ENCODE measurements around the gene NOP53. TPM values are rescaled to one million over a fixed set of nuclear protein-coding genes. Genes with fewer than 3 reads are reported as not detected.
A peak's percentile ranks its signal among the peaks of the same experiment; 100 is the strongest.
"Not testable (repeated sequence)": the region's sequence is repeated elsewhere in the genome, so short reads cannot be mapped to it uniquely, and the experiment has no call there.

Gene NOP53
- total and polyA plus RNA-seq, 7 donors, result 96.3 to 268 (median 166) TPM

DNA sequence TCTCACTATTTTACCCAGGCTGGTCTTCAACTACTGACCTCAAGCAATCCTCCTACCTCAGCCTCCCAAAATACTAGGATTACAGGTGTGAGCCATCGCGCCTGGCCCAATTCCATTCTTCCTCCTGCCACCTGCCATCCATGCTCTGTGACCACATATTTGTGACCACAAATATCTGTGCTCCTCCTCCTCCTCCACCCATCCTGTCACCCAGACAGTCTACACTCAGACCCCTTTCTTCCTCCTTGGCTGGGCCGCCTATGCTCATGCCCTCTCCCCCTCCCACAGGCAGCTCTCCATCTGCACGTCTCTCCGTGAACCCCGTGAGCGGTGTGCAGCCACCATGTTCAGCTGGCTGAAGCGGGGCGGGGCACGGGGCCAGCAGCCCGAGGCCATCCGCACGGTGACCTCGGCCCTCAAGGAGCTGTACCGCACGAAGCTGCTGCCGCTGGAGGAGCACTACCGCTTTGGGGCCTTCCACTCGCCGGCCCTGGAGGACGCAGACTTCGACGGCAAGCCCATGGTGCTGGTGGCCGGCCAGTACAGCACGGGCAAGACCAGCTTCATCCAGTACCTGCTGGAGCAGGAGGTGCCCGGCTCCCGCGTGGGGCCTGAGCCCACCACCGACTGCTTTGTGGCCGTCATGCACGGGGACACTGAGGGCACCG, 28.9 kb upstream of the NOP53 start:
- 28 to 37% (median 31%) methylated on average over 32 of the region's 32 CpGs for WGBS, 3 donors
- no peak for ATAC-seq
- Histone ChIP-seq H3K9me3 (no peaks in the 10 kb centered on the region), H3K4me3 (peak overlapping the region; percentile 66), H3K27ac (peak overlapping the region; percentile 16), H3K36me3 (ENCODE audit: insufficient read depth in 1 of 2, low read depth in 1 of 2) (peaks cover 0 to 11% of the 10 kb centered on the region in 2 donors), H3K4me1 (peaks cover 5% of the 10 kb centered on the region), H3K27me3 (ENCODE audit: insufficient read depth in 3 of 3, low read length in 2 of 3) (peaks cover 0 to 59% (median 15%) of the 10 kb centered on the region in 3 donors)
- intact Hi-C loops (cut with DNase I), result no loop called here
- TF ChIP-seq, protein P1, sequence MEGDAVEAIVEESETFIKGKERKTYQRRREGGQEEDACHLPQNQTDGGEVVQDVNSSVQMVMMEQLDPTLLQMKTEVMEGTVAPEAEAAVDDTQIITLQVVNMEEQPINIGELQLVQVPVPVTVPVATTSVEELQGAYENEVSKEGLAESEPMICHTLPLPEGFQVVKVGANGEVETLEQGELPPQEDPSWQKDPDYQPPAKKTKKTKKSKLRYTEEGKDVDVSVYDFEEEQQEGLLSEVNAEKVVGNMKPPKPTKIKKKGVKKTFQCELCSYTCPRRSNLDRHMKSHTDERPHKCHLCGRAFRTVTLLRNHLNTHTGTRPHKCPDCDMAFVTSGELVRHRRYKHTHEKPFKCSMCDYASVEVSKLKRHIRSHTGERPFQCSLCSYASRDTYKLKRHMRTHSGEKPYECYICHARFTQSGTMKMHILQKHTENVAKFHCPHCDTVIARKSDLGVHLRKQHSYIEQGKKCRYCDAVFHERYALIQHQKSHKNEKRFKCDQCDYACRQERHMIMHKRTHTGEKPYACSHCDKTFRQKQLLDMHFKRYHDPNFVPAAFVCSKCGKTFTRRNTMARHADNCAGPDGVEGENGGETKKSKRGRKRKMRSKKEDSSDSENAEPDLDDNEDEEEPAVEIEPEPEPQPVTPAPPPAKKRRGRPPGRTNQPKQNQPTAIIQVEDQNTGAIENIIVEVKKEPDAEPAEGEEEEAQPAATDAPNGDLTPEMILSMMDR (IDR thresholded peaks at IDR 0.05), result no peak
- no peak for DNase-seq

DNA sequence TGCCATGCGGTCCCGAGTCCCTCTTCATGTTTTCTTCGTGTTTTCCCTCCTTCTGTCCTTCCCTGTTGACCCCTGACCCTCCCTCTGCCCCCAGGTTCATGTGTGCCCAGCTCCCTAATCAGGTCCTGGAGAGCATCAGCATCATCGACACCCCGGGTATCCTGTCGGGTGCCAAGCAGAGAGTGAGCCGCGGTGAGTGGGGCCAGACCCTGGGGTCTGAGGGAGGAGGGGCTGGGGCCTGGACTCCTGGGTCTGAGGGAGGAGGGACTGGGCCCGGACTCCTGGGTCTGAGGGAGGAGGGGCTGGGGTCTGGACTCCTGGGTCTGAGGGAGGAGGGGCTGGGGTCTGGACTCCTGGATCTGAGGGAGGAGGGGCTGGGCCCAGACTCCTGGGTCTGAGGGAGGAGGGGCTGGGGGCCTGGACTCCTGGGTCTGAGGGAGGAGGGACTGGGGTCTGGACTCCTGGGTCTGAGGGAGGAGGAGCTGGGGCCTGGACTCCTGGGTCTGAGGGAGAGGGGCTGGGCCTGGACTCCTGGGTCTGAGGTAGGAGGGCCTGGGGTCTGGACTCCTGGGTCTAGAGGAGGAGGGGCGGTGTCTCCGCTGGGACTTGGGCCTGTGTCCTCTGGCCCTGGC, 26.8 kb upstream of the NOP53 start:
- ATAC-seq; intact Hi-C loops (cut with DNase I); H3K4me1 ChIP-seq; H3K9me3 ChIP-seq; DNase-seq: not testable (repeated sequence)
- peaks cover 0 to 44% (median 17%) of the 10 kb centered on the region in 3 donors for H3K27me3 ChIP-seq (ENCODE audit: insufficient read depth in 3 of 3, low read length in 2 of 3)
- peak overlapping the region; percentile 68 for H3K27ac ChIP-seq
- peaks cover 0 to 11% of the 10 kb centered on the region in 2 donors for H3K36me3 ChIP-seq (ENCODE audit: insufficient read depth in 1 of 2, low read depth in 1 of 2)
- 20 to 41% (median 25%) methylated on average over 11 of the region's 11 CpGs for WGBS, 3 donors
- H3K4me3 ChIP-seq, result peak overlapping the region; percentile 41

DNA sequence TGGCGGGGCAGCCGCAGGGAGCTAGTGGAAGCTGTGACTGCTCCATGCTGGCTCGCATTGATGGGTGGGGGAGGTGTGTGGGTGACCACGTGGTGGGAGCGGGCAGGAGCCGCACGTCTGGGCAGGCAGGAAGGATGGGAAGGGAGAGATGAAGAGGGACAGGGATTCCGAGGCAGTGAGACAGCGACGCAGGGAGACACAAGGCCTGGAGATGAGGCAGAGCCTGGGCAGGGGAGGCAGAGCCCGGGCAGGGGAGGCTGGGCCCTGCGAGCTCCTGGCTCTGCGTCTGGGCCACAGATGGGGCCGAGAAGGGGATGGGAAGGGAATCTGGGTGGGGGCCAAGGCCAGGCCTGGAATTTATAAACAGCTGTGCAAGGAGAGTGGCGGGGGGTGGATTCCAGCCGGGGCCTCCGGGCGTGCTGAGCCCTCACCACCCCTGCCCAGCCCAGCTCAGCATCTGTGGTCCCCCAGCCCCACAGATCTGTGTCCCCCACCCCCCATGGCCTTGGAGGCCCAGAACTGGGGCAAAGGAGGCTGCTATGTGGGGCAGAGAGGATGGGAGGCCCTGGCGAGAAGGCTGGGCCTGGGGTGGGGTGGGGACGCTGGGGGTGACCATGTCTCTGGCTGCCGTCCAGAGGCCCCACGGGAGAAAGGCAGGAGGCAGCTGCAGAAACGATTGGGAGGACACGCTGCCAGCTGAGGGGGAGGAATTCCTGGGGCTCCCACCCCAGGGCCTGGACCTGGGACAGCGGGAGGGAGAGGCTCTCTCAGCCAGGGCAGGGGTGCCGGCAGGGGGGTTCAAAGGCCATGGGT, 26.1 kb upstream of the NOP53 start:
- ATAC-seq, result peak; percentile 64 to 81 (median 75)
- intact Hi-C loops (cut with DNase I), result no loop called here
- peaks cover 0 to 11% of the 10 kb centered on the region in 2 donors for H3K36me3 ChIP-seq (ENCODE audit: insufficient read depth in 1 of 2, low read depth in 1 of 2)

DNA sequence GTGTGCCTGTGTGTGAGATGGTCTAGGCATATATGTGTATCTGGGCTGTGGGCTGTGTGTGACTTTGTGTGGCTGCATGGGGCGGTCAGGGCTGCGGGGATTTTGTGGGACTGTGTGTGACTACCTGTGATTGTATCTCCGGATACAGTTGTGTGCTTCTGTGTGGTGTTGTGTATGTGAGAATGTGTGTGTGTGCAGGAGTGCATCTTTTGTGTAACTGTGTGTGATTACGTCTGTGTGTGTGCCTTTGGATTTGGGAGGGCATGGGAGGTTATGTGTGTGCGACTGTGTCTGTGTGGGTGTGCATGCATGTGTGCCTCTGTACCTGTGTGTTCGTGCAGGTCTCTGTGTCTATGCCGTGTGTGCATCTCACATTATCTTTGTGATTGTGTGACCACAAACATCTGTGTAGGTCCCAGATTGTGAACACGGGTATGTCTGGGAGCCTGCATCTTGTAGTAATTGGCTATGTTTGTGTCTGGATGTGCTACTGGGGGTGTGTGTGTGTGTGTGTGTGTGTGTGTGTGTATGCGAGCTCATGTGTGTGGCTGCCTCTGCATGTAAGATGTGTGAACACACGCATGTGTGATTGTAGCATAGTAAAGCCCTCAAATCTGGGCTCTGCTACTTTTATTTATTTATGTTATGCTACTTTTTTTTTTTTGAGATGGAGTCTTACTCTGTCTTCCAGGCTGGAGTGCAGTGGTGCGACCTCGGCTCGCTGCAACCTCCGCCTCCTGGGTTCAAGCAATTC, 24.5 kb upstream of the NOP53 start:
- DNase-seq, result no peak
- H3K36me3 ChIP-seq (ENCODE audit: insufficient read depth in 1 of 2, low read depth in 1 of 2), result peaks cover 0 to 11% of the 10 kb centered on the region in 2 donors
- H3K9me3 ChIP-seq, result no peaks in the 10 kb centered on the region
- no peak overlapping the region for H3K27ac ChIP-seq
- no peak for ATAC-seq
- TF ChIP-seq, protein P1 (IDR thresholded peaks at IDR 0.05), result no peak
- peak overlapping the region; percentile 41 for H3K4me3 ChIP-seq
- WGBS, 3 donors, result 70 to 82% (median 71%) methylated on average over 14 of the region's 14 CpGs
- H3K4me1 ChIP-seq, result peaks cover 5% of the 10 kb centered on the region
- peaks cover 0 to 23% (median 10%) of the 10 kb centered on the region in 3 donors for H3K27me3 ChIP-seq (ENCODE audit: insufficient read depth in 3 of 3, low read length in 2 of 3)
- intact Hi-C loops (cut with DNase I), result no loop called here

More for the DNA sequence above, 26.1 kb upstream of the NOP53 start:
- H3K27me3 ChIP-seq (ENCODE audit: insufficient read depth in 3 of 3, low read length in 2 of 3), result peaks cover 0 to 38% (median 15%) of the 10 kb centered on the region in 3 donors
- 11 to 23% (median 14%) methylated on average over 20 to 26 of the region's 26 CpGs for WGBS, 3 donors
- H3K4me1 ChIP-seq, result peaks cover 5% of the 10 kb centered on the region
- peak overlapping the region; percentile 68 for H3K27ac ChIP-seq
- H3K9me3 ChIP-seq, result no peaks in the 10 kb centered on the region
- peak; percentile 90 to 95 for DNase-seq
- peak overlapping the region; percentile 41 for H3K4me3 ChIP-seq
- TF ChIP-seq, protein P1 (IDR thresholded peaks at IDR 0.05), result no peak
